SKM-1 (cell line): ENCODE measurements around the gene TMEM245.

ENCODE experiments used
- DNase-seq: peaks from one replicate; lab custom pipeline; 2025; ENCODE audit not compliant: unreplicated experiment; lab: John Stamatoyannopoulos, UW

Gene TMEM245

DNA sequence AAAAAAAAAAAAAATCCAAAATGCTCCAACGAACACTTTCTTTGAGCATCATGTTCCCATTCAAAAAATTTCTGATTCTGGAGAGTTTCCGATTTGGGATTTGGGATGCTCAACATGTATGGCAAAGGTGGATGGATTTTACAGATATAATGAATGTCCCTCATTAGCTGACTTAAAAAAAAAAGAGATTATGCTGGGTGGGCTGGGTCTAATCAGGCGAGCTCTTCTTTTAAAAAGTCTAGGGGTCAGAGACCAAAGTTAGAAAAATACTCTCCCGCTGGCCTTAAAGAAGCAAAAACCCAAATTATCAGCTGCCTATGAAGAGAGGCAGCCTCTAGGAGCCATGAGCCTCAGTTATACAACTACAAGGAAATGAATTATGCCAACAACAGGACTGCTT lies 91.3 kb downstream of the TMEM245 start:
- DNase-seq: no peak

DNA sequence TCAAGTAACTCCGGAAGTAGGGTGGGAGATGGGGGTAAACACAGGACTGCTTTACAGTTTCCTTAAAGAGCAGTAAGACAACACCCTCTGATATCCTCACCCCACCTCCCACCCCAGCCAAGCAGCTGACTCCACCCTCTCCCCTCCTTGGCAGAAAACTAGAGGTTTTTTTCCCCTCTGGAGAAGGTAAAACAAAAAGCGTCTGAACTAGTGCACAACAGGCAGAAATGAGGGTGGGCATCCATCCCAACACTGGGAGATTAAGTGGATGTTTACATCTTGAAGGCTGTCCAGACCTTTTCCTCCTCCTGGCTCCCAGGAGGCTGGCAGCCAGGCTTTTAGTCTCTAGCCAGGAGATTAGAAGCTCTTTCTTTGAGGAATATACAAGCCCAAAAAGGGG lies 92.6 kb downstream of the TMEM245 start:
- DNase-seq: no peak

DNA sequence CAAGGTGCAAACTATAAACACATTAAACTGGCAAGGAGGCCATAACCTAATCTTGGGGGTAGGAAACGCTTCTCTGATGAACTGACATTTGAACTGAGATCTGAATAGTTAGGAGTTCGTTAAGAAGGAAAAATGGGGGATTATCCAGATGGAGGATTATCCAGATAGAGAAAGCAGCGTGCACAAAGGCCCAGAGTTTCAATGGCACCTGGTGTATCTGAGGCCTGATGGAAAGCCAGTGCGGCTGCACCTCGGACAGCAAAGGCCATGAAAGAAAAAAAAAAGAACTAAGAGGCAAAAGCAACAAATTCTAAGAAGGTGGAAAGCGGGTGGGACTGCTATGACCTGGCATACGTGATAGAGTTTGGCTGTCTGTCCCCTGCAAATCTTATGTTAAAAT lies 93.4 kb downstream of the TMEM245 start:
- DNase-seq: no peak

DNA sequence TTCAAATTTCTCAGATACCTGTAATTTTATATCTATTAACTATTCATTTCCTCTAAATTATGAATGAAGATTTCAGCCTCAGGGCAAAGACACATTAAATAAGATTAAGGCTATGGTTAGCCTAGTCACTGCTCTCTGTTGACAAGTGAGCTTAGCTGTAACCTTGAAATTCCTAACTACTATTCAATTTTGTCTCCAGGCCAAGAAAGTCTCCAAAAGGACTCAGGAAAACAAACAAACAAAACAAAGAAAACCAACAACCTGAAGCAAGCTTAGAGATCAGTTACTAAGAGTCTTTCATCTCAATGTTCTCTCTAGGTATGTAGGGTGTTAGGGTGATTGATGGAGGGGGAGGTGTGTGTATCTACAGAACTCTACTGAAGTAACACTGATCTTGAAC lies 96.9 kb downstream of the TMEM245 start:
- DNase-seq: no peak

DNA sequence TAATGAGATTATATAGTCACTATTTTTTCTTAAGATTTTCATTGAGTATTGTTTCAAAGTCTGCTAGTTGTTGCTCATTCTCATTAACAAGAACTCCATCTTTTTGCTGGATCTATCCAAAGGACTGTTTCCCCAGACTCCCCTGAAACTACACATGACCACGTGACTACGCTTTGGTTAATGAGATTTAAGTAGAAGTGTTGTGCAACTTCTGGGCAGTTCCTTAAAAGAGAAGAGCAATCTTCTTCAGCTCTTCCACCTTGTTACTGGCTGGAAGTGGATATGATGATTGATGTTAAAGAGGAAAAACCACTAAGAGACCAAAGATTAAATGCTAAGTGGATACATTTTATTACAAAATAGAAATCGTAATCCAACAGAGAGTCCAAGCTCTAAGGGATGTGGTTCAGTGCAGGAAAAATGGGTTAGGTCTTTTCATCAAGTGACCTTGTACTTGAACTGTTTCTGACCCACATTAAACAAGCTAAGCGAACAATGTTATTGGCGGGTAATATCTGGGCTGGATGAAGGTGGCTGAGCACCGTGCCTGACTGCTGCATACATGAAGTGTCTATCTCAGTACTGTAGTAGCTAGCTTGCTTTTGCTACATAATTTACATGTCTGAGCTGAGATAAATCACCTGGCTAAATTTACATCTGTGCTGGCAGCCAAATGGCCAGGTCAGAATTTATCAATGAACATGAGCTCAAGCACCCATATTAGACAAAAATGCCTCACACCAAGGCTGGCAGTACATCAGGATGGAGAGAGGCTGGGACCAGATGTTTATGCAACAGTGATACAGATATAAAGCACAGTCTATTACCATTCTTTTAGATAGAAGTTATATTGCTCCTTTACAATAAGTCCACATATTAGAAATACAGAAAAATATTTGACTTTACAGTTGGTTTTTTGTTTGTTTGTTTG lies 98.9 kb downstream of the TMEM245 start:
- peak; percentile 5 for DNase-seq

DNA sequence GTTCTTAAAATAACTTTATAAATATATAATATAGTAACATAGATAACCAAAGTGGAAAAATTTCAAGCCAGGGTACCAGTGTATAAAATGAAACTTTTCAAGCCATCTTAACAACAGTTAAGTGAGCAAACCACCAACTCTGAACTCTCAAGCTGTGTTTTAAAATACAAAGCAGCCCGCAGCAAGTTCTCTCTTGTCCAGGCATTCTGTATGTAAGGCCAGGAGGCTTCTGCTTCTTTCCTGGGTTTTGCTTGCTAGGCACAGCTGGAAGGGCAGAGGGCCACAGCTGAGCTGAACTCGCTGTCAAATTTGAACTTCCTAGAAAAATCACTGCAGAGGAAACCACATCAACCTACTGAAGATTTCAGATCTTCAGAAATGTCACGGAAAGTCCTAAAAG lies 99.6 kb downstream of the TMEM245 start:
- no peak for DNase-seq

DNA sequence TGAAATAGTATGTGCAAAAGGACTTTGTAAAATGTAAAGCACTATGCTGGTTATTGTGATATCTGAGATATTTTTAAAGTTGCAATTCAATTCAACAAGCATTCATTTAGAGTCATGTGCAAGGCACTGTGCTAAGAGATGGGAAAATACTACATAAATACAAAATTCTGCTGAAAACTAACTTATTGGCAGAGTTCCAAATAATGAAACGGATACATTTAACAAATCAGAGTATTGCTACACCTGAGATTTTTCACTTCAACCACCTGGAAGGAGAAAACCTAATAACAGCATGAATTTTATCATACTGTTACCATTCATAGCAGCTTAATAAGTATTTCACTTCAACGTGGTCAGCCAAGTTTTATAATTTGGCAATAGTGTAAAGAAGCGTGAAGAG lies 100.3 kb downstream of the TMEM245 start:
- DNase-seq: no peak

DNA sequence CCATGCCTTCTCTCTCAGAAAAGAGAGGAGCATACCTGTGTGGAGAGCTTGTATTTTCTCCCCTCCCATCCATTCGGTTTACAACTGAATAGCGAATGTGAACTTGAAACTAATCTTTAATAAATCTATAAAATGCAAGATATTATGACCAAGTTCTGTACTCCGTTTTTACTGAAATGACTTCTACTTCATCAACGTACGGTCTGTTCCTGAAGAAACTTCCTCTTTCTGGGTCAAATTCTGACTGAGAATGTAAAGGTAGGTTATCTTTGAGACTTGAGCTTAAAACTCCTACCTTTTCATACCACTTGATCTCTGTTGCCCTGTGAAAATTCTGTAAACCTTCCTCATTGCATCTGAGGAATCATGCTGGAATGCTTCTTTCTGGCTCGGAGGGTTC lies 102.3 kb downstream of the TMEM245 start:
- no peak for DNase-seq

DNA sequence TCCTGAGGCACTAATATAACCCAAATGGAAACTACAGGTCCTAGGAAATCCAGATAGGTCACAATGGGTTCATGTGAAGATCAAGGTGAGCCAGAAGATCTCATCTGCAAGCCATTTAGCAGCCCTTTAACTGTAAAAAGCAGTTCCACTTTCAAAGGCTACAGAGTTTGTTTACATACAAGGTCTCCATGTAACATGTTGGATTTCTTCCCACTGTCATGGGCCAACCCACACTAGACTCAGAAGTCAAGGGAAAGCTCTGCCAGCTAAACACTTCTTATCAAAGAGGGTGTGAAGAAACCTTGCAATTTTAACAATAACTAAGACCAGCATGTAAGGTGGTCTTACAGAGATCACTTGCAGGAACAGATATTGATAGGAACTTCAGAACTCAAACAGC lies 102.7 kb downstream of the TMEM245 start:
- DNase-seq: no peak

DNA sequence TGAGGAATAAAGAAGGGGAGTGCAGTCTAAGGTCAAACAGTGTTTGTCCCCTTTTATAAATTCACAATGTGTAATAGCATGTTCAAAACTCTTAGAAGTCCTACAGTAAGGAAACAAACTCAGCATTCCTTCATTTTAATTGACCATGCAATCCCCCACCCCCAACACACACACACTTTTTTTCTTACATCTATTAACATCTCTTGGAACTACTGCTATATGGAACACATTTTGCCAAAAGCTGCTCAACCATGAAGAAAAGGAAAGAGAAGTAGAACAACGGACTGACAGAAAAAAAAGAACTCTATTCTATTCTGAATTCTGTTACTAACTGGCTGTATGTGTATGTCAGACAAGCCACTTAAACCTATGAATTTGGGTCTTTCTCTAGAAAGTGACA lies 103.6 kb downstream of the TMEM245 start:
- no peak for DNase-seq

DNA sequence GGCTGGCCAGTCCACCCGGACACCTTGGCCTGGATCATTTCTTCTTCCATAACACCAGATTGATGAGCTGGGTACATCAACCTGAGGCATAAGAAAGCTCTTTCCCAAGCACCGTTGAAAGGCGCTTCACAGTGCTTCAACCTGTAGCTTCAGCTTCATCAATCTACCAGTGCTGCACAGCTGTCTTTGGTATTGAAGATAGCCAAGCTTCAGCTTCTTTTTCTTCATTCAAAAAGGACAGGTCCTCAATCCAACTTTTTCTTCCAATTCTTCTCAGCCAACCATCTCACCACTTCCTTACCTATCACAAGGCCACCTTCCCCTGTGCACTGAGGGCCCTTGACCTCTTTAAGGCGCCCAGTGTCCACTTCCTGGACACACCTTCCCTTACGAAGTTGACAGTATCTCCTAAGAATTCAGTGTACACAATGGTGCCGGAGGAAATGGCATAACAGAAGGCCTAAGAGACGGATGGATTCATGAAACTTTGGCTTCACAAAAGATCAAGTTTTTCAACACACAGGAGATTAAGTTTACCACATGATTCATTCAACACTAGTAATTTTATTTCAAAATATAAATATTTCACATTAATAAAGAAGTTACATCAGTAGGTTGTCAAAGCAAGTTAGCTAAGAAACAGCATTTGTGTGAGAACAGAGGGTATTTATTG lies 105.0 kb downstream of the TMEM245 start:
- DNase-seq: no peak

DNA sequence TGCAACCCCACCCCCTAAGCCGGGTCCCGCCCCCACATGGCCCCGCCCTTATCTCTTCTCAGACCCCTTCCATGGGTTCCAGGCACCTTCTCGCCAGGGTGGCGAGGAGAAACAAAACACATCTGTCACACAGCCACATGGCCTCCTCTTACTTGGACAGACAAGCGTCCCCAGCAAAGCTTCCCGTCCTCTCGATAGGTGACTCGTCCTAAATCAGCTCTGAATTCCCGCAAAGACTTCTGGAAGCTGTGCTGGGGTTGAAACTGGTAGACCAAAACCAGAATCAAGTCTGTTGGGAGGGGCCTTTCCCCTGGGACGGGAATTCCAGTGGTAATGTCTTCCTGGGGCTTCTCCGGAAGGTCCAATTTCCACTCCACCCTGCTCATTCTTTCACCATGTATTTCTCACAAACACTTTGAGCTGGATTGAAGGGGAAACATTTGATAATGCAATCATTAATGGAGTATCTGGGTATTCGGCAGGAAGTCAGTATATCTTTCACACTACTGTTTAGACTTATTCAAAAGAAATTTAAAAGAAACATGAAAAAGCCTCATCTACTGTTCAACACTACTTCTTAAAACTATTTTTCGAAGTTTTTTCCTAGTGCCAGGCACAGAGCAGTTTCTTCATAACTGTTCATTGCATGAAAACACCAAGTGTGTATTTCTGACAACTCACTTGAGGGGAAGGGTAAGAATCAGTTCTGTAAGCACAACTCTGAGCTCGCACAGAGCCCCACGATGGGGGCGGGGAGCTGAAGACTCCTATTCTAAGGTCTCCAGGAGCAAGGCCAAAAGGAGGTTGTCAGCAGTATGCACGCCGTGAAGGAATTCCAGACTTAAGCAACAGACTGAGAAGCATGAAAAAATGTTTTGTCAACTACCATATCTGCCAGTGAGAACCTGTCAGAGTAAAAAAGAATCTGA lies 105.8 kb downstream of the TMEM245 start:
- DNase-seq: no peak

DNA sequence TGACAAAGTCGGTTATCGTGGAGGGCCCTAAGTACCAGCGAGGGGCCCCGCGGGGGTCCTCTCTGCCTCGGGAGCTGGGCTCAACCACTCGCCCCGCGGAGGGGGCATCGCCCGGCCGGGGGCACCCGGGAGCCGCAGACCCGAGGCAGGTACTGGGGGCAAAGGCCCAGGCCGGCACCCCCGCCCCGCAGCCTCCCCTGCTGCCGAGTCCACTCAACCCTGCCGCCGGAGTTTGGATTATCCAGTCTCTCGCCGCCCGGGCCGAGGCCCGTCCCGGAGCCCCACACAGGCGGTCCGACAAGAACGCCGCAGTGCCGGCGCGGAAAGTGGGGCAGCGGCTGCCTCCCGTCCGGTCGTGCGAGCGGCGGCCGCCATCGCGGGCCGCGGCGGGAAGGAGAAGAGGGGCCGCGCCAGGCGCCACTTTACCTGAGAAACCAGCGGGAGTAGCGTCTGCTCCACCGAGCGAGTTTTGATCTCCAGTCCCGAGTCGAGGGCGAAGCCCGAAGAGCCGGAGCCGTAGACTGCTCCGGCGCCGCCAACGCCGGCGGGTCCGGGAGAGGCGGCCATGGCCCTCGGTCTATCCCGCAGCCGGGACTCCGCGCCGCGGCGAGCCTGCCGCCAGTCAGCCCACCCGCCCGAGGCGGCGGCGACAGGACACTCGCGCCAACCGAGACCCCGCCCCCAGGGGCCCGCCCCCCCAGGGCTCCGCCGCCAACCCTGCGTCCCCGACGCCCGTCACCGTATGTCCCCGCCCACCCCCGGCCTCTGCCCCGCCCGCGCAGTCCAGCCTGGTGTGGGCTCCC lies 106.7 kb downstream of the TMEM245 start, which contains the start of gene CTNNAL1:
Gene CTNNAL1 (minus strand): TSS at position 624 of the 803 bp plus-strand sequence. CDS start 57 bp downstream, at position 567.
- DNase-seq: no peak

DNA sequence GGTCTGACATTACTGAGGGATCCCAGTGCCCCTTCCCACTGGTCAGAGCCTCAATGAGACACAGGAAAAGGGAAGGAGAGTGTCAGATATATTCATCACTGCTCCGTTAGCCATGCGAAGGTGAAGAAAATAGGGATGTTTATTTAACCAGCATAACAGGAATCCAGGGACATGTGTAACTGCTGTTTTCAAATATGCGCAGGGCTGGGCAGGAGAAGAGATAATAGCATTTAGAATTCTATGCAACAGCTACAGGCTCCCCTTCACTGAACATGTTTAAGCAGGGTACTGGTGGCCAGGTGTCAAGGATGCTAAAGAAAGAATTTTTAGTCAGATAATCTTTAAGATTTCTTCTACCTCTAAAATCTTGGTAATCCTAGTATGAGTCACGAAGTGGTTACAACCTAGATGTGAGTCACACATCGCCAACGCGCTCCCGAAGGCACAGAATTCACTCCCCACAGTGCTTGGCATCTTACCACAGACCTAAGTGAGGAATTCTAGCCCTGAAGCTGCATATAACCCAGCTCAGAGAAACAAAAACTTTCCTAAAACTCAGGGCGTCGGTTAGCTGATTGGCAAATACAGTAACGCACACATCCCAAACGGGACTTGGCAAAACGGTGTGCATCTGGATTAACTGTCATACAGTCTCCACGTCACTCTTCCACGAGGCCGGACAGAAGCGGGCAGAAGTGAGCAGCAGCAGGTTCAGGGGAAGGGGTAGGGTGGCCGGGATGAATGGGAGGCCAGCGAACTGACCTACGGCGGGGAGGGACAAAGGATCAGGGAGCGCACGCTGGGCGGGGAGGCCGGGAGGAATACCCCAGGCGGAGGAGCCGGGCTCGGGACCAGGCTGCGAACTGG lies 107.5 kb downstream of the TMEM245 start:
- DNase-seq: no peak

DNA sequence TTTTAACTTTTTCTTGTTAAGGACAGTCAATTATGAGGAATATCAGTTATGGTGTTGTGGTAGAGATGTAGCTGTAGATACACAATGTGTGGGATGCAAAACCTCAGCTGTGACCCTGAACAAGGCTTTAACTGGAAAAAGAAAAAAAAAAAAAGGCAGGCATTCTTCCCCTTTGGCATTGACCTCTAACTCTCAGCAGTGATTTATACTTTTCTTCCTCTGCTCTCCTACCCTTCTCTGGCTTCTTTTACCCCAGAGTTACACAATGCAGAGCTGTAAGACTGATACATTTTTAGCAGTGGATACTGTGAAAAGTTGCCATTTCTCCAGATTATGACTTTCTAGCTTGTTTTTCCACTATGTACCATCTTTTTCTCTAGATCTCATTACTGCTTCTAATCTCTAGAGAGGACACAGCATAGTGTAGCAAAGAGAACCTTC lies 108.5 kb downstream of the TMEM245 start:
- DNase-seq: no peak

DNA sequence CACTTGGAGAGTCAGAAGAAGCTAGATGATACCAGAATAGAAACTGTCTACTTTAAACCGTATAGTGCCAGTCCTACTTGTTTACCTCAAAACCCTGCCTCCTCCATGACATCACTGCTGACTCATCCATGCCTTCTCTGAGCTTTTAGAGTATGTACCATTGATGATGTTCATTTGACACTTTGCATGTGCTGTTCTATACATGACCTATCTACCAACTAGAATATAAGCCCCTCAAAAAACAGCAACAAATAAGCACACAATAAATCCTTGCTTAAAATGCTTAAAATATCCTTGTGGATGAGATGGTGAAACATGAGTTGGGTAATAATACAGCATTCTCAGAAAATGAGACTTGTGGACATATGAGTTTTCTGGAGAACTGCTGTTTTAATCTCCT lies 109.0 kb downstream of the TMEM245 start:
- no peak for DNase-seq

DNA sequence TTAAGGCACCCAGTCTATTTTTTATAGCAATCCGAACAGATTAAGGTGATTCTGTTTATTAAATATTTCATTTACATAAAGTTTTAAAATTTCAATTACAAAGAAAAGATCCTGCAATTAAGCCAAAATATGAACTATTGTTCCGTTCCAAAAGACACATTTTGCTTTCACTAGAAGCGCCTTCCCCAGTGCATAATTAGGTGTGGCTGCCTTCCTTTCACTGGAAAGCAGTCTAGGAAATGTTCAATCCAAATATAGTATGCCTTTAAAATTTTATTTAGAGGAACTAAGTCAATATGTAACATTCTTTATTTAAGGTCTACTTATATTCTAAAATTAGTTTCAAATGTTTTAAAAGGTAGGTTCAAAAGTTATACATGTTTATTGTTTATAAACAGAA lies 114.1 kb downstream of the TMEM245 start:
- no peak for DNase-seq

DNA sequence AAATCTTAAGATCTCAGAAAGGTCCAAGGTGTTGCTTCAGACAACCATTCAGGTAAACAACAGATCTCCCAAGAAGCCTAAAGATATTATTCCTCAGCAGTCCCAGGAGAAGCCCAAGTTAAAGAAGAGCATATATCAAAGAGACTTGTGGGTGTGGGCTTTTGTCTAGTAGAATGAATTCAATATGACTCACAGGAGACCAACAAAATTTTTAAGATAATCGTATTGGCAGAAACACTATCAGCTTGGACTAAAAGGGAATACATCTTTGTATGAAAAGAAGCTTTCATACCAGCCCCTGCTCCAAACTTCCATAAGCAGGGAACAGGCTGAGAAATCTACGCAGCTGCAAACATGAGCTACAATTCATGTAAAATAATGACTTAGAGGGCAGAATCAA lies 116.6 kb downstream of the TMEM245 start:
- no peak for DNase-seq

DNA sequence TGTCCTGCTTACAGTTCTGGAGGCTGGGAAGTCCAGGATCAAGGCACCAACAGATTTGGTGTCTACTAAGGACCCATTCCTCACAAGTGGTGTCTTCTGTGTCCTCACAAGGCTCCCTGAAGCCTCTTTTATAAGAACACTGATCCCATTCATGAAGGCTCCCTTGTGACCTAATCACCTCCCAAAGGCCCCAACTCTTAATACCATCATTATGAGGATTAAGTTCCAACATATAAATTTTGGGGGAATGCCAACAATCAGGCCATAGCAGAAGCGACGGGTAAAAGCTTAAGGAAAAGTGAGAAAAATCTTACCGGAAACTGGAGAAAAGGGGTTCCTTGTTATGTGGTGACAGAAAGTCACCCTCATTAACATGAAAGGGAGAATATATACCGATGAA lies 117.6 kb downstream of the TMEM245 start:
- DNase-seq: no peak
